22Rv1 (cell line): ENCODE measurements around the gene MAP4.

Experiments used
- CTCF ChIP-seq: fragments of 450-650 bp; IDR thresholded peaks from 2 replicates; pipeline ENCODE4 v1.5.1; 2017; ENCODE audit warnings: mild to moderate bottlenecking
- ZFX ChIP-seq: fragments of 450-650 bp; IDR thresholded peaks from 2 replicates; pipeline ENCODE4 v1.6.1; 2017; ENCODE audit warnings: antibody characterized with exemption, borderline replicate concordance

DNA sequence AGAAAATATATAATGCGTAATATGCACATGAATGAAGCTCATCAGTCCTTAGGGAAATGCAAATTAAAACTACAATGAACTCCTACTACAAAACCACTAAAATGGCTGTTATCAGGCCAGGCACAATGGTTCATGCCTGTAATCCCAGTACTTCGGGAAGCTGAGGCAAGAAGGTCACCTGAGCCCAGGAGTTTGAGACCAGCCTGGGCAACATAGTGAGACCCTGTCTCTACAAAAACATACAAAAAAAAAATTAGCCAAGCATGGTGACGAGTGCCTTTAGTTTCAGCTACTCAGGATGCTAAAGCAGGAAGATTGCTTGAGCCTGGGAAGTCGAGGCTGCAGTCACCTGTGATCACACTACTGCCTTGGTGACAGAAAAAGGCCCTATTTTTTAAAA, 85.2 kb downstream of the MAP4 start:
- TF ChIP-seq CTCF: no peak
- TF ChIP-seq ZFX: no peak
